Natural killer cell (primary cell): ENCODE data around the gene SORCS2. TPM values are rescaled to one million over a fixed set of nuclear protein-coding genes. Genes with fewer than 3 reads are reported as not detected.
A peak's percentile ranks its signal among the peaks of the same experiment; 100 is the strongest.
"Not testable (repeated sequence)": the region's sequence is repeated elsewhere in the genome, so short reads cannot be mapped to it uniquely, and the experiment has no call there.

Experiments used
- ATAC-seq, 3 donors: fragments of 150-1000 bp in 2 of 3; fragments of 200-7000 bp in 1 of 3; cut with Tn5 transposase; 1 replicate in 1 of 3; 2 replicates in 2 of 3; pipeline ENCODE4 v1.10.0; 2021; ENCODE audit warnings: mild to moderate bottlenecking in 2 of 3, moderate library complexity in 2 of 3
- DNase-seq, 2 donors: peaks; one replicate each; pipeline versions ENCODE4 v3.0.0 to v3.0.0-alpha.2; 2013 to 2021; ENCODE audit warnings: mixed read lengths in 1 of 2
- H3K27ac ChIP-seq: one replicate; pipeline ENCODE4 v1.5.1; 2013; ENCODE audit warnings: mild to moderate bottlenecking, low read length
- H3K27me3 ChIP-seq: one replicate; pipeline ENCODE4 v1.6.1; 2013; ENCODE audit warnings: low read length; ENCODE audit not compliant: control insufficient read depth, insufficient read depth
- H3K36me3 ChIP-seq: one replicate; pipeline ENCODE4 v1.6.1; 2013; ENCODE audit warnings: low read length; ENCODE audit not compliant: control insufficient read depth, insufficient read depth
- H3K4me1 ChIP-seq: one replicate; pipeline ENCODE4 v1.6.1; 2013; ENCODE audit warnings: low read length; ENCODE audit not compliant: control insufficient read depth, insufficient read depth
- H3K4me3 ChIP-seq: one replicate; pipeline ENCODE4 v1.5.1; 2013; ENCODE audit warnings: low read length
- H3K9me3 ChIP-seq: one replicate; pipeline ENCODE4 v1.6.1; 2013; ENCODE audit warnings: low read length; ENCODE audit not compliant: control insufficient read depth, insufficient read depth
- H3K27ac Mint-ChIP-seq, 2 donors: one replicate each; pipeline ENCODE4 v1.8.0; 2022; ENCODE audit warnings: mild to moderate bottlenecking in 2 of 2, mixed read lengths in 2 of 2, moderate library complexity in 1 of 2
- H3K27me3 Mint-ChIP-seq, 2 donors: one replicate each; pipeline ENCODE4 v1.8.0; 2022; ENCODE audit warnings: low read depth in 2 of 2, mixed read lengths in 2 of 2
- H3K36me3 Mint-ChIP-seq: one replicate; pipeline ENCODE4 v1.8.0; 2022; ENCODE audit warnings: mixed read lengths
- H3K4me1 Mint-ChIP-seq, 2 donors: one replicate each; pipeline ENCODE4 v1.8.0; 2022; ENCODE audit warnings: mixed read lengths in 2 of 2
- H3K4me3 Mint-ChIP-seq: one replicate; pipeline ENCODE4 v1.8.0; 2022; ENCODE audit warnings: mild to moderate bottlenecking, moderate library complexity, mixed read lengths
- H3K9me3 Mint-ChIP-seq, 2 donors: one replicate each; pipeline ENCODE4 v1.8.0; 2022; ENCODE audit warnings: mixed read lengths in 2 of 2
- WGBS: methylation state at CpG from one replicate; pipeline ENCODE4 v1.1.7; 2013; ENCODE audit warnings: missing lambda C conversion rate; ENCODE audit not compliant: insufficient coverage; 5-methylcytosine and 5-hydroxymethylcytosine counted together
- intact Hi-C: fragments of 100-400 bp; cut with micrococcal nuclease; formaldehyde crosslinking; loops from one replicate; pipeline ENCODE4 v1.14.2; 2022
- total RNA-seq, 4 donors: library from RNA; stranded (reverse); fragments of 120-200 nt in 1 of 4; gene quantifications; one replicate each; pipeline versions ENCODE4 v1.2.3 to v1.2.4, GENCODE V29; 2013 to 2022
- TF ChIP-seq, protein P1 (sequence below): fragments of 200-600 bp; IDR thresholded peaks from one replicate; pipeline ENCODE4 v1.8.0; 2022; ENCODE audit warnings: antibody characterized with exemption

SORCS2 gene
- total RNA-seq, 3 donors from 2014 or later (not counting 1 experiment from before 2014, with no cell fraction given), result 1.2 to 2.5 (median 1.4) TPM

DNA sequence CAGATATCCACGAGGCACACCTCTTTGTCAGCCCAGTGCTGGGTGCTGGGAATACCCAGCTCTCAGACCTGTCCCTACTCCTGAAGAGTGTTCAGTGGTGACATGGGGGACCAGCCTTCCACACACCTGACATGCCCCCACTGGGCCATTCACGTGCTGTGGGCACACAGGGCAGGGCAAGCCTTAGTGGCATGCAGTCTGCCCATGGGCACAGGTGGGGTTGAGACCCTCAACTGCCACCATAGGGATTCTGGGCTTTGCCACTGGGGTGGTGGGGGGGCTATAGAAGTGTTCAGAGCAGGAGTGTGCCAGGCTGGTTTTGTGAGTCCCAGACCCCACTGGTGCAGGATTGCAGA is 259.1 kb downstream of the SORCS2 start:
- peaks cover 2% of the 10 kb centered on the region for H3K27me3 ChIP-seq

GRCh38 chr4:7451800-7452199 is 259.5 kb downstream of the SORCS2 start:
- DNase-seq (no peak), ATAC-seq (no peak)
- Histone ChIP-seq H3K4me1 (no peaks in the 10 kb centered on the region), H3K4me3 (no peak overlapping the region), H3K9me3 (no peaks in the 10 kb centered on the region), H3K36me3 (no peaks in the 10 kb centered on the region), H3K27me3 (peaks cover 2% of the 10 kb centered on the region), H3K27ac (no peak overlapping the region)
- Mint-ChIP-seq H3K27ac (peak overlapping the region in 1 of 2 donors; percentile 47), H3K4me3 (no peak overlapping the region), H3K4me1 (peaks cover 0 to 10% of the 10 kb centered on the region in 2 donors), H3K27me3 (peaks cover 0 to 9% of the 10 kb centered on the region in 2 donors), H3K9me3 (no peaks in the 10 kb centered on the region), H3K36me3 (no peaks in the 10 kb centered on the region)
- intact Hi-C loops, result no loop called here
- TF ChIP-seq, protein P1, sequence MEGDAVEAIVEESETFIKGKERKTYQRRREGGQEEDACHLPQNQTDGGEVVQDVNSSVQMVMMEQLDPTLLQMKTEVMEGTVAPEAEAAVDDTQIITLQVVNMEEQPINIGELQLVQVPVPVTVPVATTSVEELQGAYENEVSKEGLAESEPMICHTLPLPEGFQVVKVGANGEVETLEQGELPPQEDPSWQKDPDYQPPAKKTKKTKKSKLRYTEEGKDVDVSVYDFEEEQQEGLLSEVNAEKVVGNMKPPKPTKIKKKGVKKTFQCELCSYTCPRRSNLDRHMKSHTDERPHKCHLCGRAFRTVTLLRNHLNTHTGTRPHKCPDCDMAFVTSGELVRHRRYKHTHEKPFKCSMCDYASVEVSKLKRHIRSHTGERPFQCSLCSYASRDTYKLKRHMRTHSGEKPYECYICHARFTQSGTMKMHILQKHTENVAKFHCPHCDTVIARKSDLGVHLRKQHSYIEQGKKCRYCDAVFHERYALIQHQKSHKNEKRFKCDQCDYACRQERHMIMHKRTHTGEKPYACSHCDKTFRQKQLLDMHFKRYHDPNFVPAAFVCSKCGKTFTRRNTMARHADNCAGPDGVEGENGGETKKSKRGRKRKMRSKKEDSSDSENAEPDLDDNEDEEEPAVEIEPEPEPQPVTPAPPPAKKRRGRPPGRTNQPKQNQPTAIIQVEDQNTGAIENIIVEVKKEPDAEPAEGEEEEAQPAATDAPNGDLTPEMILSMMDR, result no peak
- 64% methylated on average over 6 of the region's 6 CpGs for WGBS

More for the DNA sequence above, 259.1 kb downstream of the SORCS2 start:
- 68% methylated on average over 2 of the region's 2 CpGs for whole genome bisulfite sequencing
- peaks cover 0 to 9% of the 10 kb centered on the region in 2 donors for H3K27me3 Mint-ChIP-seq
- no peaks in the 10 kb centered on the region for H3K36me3 Mint-ChIP-seq
- ATAC-seq (no peak), DNase-seq (no peak)
- Histone ChIP-seq H3K4me1 (no peaks in the 10 kb centered on the region), H3K36me3 (no peaks in the 10 kb centered on the region), H3K9me3 (no peaks in the 10 kb centered on the region), H3K4me3 (no peak overlapping the region), H3K27ac (no peak overlapping the region)
- no peak overlapping the region for H3K4me3 Mint-ChIP-seq
- no peaks in the 10 kb centered on the region for H3K9me3 Mint-ChIP-seq
- H3K4me1 Mint-ChIP-seq, result peaks cover 0 to 10% of the 10 kb centered on the region in 2 donors
- H3K27ac Mint-ChIP-seq, result no peak overlapping the region
- TF ChIP-seq, protein P1, result no peak
- intact Hi-C loops, result no loop called here

GRCh38 chr4:7452802-7453201 is 260.5 kb downstream of the SORCS2 start:
- H3K9me3 Mint-ChIP-seq, H3K27me3 ChIP-seq, H3K27ac Mint-ChIP-seq, ATAC-seq, H3K4me1 Mint-ChIP-seq, H3K27ac ChIP-seq, H3K36me3 ChIP-seq, H3K27me3 Mint-ChIP-seq, DNase-seq, H3K4me1 ChIP-seq, H3K9me3 ChIP-seq, H3K4me3 ChIP-seq, intact Hi-C loops, H3K36me3 Mint-ChIP-seq, H3K4me3 Mint-ChIP-seq: not testable (repeated sequence)
- WGBS, result 78% methylated on average over 9 of the region's 9 CpGs

GRCh38 chr4:7457201-7458065 is 265.1 kb downstream of the SORCS2 start:
- Mint-ChIP-seq H3K36me3 (no peaks in the 10 kb centered on the region), H3K27ac (no peak overlapping the region), H3K27me3 (peaks cover 11 to 14% of the 10 kb centered on the region in 2 donors), H3K4me3 (no peak overlapping the region), H3K9me3 (no peaks in the 10 kb centered on the region), H3K4me1 (peaks cover 0 to 4% of the 10 kb centered on the region in 2 donors)
- Histone ChIP-seq H3K36me3 (no peaks in the 10 kb centered on the region), H3K4me1 (no peaks in the 10 kb centered on the region), H3K27ac (no peak overlapping the region), H3K27me3 (no peaks in the 10 kb centered on the region), H3K9me3 (no peaks in the 10 kb centered on the region), H3K4me3 (no peak overlapping the region)
- no peak for DNase-seq
- 83% methylated on average over 16 of the region's 16 CpGs for WGBS
- TF ChIP-seq, protein P1, result no peak
- intact Hi-C loops, result no loop called here
- ATAC-seq, result no peak
